H1 (cell line): ENCODE results near the gene BCAS1. TPM values are rescaled to one million over a fixed set of nuclear protein-coding genes. Genes with fewer than 3 reads are reported as not detected.

ENCODE experiments used
- CHD7 ChIP-seq: fragments of 300-600 bp; sonication (generic); IDR thresholded peaks from 2 replicates; pipeline ENCODE4 v1.7.1; 2012; ENCODE audit warnings: low read length, moderate library complexity, mild to moderate bottlenecking, inconsistent platforms; ENCODE audit not compliant: insufficient replicate concordance
- RBBP5 ChIP-seq: IDR thresholded peaks from 2 replicates; pipeline ENCODE4 v1.7.1; 2012; ENCODE audit warnings: low read depth, mild to moderate bottlenecking, inconsistent platforms, low read length, moderate library complexity, borderline replicate concordance
- polyA plus RNA-seq, 7 experiments: library from polyadenylated mRNA; depleted of rRNA in 3 of 7; stranded (reverse) in 5 of 7; unstranded in 2 of 7; fragments of >200 nt in 5 of 7; fragments of 200-250 nt in 2 of 7; gene quantifications; 1 replicate in 5 of 7; 2 replicates in 1 of 7; 4 replicates in 1 of 7; pipeline versions ENCODE4 v1.2.1 to v1.2.3, GENCODE V29; 2011 to 2013; ENCODE audit warnings: missing spikeins in 2 of 7, mixed read lengths in 2 of 7
- total RNA-seq: library from RNA; stranded (reverse); fragmentation: NEBNext Ultra II Directional; extraction: Animal tissue kit (Norgen Biotek cat#: 25700); gene quantifications from 2 replicates; pipeline ENCODE4 v1.2.1, GENCODE V29; 2021
- TF ChIP-seq, protein P1 (sequence below), 3 experiments: IDR thresholded peaks; 1 replicate in 2 of 3; 2 replicates in 1 of 3; pipeline versions ENCODE4 v1.5.1 to v1.6.1; 2011; ENCODE audit warnings: low read length in 3 of 3, mild to moderate bottlenecking in 3 of 3, inconsistent platforms in 2 of 3, low read depth in 1 of 3, moderate library complexity in 1 of 3; ENCODE audit not compliant: insufficient read depth in 1 of 3; ENCODE audit errors: control extremely low read depth in 1 of 3

The BCAS1 gene
- total and polyA plus RNA-seq, 2 of the 8 experiments (the other 6 are each of a cell fraction or from before 2014, with no cell fraction given) = 0.06 to 0.19 TPM

DNA sequence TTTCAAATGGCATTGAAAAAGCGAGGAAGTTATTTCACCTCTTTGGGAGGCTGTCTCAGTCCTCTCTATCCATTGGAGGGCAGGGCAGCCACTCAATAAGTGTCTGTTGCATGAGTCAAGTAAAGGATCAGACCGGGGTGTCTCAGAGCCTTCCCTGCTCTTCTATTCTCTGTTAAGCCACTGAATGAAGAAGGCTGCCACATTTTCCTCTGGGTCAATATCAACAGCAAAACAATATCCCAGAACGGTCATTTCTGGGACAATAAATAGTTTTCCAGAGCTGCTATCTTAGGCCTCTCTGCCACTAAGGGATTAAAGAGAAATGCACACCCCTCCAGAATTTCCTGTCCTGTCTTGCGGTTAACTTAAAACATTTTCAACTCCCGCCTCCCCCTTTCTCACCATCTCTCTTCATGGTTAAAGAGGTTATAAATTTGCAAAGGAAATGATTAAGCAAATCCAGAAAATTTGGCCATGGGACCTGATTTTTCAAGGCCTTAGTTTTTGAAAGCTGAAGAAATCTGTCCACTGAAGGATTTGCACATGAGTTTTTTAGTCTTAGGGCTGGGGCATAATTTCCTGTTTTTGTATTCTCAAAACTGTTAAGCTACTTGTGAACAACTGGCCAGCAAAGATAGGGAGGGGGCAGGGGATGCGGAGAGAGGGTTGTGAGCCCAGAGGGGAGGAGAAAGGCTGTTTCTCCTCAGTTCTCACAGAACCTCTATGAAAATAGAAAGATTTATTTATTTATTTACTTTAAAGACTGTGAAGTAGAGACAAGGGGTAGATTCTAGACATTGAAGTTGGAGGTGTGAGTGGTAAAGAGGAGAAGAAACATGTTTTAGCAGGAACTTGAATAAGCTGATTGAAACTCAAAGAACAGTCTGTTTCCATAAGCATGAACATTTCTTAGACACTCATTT, 135.7 kb downstream of the BCAS1 start (continued):
- no peak for TF ChIP-seq RBBP5
- TF ChIP-seq CHD7 = no peak
- TF ChIP-seq, protein P1, sequence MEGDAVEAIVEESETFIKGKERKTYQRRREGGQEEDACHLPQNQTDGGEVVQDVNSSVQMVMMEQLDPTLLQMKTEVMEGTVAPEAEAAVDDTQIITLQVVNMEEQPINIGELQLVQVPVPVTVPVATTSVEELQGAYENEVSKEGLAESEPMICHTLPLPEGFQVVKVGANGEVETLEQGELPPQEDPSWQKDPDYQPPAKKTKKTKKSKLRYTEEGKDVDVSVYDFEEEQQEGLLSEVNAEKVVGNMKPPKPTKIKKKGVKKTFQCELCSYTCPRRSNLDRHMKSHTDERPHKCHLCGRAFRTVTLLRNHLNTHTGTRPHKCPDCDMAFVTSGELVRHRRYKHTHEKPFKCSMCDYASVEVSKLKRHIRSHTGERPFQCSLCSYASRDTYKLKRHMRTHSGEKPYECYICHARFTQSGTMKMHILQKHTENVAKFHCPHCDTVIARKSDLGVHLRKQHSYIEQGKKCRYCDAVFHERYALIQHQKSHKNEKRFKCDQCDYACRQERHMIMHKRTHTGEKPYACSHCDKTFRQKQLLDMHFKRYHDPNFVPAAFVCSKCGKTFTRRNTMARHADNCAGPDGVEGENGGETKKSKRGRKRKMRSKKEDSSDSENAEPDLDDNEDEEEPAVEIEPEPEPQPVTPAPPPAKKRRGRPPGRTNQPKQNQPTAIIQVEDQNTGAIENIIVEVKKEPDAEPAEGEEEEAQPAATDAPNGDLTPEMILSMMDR (IDR thresholded peaks at IDR 0.05; ENCODE audit: control extremely low read depth in 1 of 3, insufficient read depth in 1 of 3, low read depth in 1 of 3, low read length in 3 of 3) = no peak
